ENCODE data around the gene NAGPA. TPM values are rescaled to one million over a fixed set of nuclear protein-coding genes. Genes with fewer than 3 reads are reported as not detected.

NAGPA gene
- polyA plus RNA-seq, 1 donor from 2014 or later, result 36.6 TPM

- Histone ChIP-seq H3K4me2 (ENCODE audit: low read length) (peak overlapping the region; percentile 70), H3K36me3 (ENCODE audit: insufficient read depth, low read length) (no peaks in the 10 kb centered on the region), H2AFZ (ENCODE audit: low read depth, low read length) (peak overlapping the region; percentile 80), H3K27me3 (ENCODE audit: insufficient read depth, low read depth, low read length) (no peaks in the 10 kb centered on the region), H3K27ac (ENCODE audit: low read length) (peak overlapping the region; percentile 77), H3F3A (ENCODE audit: insufficient read depth, low read length, poor library complexity, severe bottlenecking) (no peaks in the 10 kb centered on the region), H3K4me3 (ENCODE audit: low read length) (peak overlapping the region; percentile 73), H3K9ac (ENCODE audit: low read length) (peak overlapping the region; percentile 74), H3K9me2 (ENCODE audit: insufficient read depth, low read length) (no peaks in the 10 kb centered on the region), H4K20me1 (ENCODE audit: insufficient read depth) (no peaks in the 10 kb centered on the region), H3K9me3 (ENCODE audit: low read length) (no peaks in the 10 kb centered on the region), H3K79me2 (replicated peaks; ENCODE audit: insufficient read depth, low read length) (no peaks in the 10 kb centered on the region)
- TF ChIP-seq RAD21 (conservative IDR thresholded peaks at IDR 0.05) (no peak), EZH2 (IDR thresholded peaks at IDR 0.05; ENCODE audit: borderline replicate concordance, insufficient read depth, low read length, poor library complexity, severe bottlenecking) (no peak), SMC3 (conservative IDR thresholded peaks at IDR 0.05; ENCODE audit: poor library complexity) (no peak), EP300 (conservative IDR thresholded peaks at IDR 0.05; ENCODE audit: poor library complexity, severe bottlenecking) (no peak), MXI1 (conservative IDR thresholded peaks at IDR 0.05; ENCODE audit: poor library complexity, severe bottlenecking) (no peak), TAF1 (IDR thresholded peaks at IDR 0.05; ENCODE audit: low read depth) (no peak), POLR2AphosphoS5 (IDR thresholded peaks at IDR 0.05) (no peak), CTCF (IDR thresholded peaks at IDR 0.05; ENCODE audit: poor library complexity, severe bottlenecking) (no peak)
- TF ChIP-seq, protein P1, sequence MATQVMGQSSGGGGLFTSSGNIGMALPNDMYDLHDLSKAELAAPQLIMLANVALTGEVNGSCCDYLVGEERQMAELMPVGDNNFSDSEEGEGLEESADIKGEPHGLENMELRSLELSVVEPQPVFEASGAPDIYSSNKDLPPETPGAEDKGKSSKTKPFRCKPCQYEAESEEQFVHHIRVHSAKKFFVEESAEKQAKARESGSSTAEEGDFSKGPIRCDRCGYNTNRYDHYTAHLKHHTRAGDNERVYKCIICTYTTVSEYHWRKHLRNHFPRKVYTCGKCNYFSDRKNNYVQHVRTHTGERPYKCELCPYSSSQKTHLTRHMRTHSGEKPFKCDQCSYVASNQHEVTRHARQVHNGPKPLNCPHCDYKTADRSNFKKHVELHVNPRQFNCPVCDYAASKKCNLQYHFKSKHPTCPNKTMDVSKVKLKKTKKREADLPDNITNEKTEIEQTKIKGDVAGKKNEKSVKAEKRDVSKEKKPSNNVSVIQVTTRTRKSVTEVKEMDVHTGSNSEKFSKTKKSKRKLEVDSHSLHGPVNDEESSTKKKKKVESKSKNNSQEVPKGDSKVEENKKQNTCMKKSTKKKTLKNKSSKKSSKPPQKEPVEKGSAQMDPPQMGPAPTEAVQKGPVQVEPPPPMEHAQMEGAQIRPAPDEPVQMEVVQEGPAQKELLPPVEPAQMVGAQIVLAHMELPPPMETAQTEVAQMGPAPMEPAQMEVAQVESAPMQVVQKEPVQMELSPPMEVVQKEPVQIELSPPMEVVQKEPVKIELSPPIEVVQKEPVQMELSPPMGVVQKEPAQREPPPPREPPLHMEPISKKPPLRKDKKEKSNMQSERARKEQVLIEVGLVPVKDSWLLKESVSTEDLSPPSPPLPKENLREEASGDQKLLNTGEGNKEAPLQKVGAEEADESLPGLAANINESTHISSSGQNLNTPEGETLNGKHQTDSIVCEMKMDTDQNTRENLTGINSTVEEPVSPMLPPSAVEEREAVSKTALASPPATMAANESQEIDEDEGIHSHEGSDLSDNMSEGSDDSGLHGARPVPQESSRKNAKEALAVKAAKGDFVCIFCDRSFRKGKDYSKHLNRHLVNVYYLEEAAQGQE (IDR thresholded peaks at IDR 0.05; ENCODE audit: borderline replicate concordance), result no peak
Observed at GRCh38 chr16:5072334-5073278, 38.9 kb upstream of the NAGPA start.

DNA sequence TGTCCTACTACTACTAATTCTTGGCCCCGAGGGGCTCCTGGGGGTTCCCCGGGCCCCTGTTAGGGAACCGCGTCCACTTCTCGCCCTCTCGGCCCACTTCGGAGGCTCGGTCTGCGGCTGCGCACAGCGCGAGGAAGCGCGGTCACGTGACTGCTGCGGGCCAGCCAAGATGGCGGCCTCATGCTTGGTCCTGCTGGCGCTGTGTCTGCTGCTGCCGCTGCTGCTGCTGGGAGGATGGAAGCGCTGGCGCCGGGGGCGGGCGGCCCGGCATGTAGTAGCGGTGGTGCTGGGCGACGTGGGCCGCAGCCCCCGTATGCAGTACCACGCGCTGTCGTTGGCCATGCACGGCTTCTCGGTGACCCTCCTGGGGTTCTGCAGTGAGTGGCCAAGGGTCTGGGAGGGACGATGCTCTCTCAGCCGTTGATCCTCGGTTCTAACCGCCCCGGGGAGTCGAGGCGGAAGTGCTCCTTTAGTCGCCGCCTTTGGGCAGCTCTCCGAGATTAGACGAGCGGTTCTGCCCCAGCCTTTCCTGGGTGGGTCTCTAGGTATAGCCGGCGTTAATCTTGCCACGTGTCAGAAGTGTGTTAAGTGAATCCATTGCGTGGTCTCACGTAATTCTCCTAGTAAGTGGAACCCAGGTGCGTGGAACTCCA is 38.1 kb upstream of the NAGPA start, which contains the start of gene ALG1:
TSS of gene ALG1 (plus strand) at position 163 of the 653 bp plus-strand sequence. CDS start at position 170, 7 bp downstream.
- peak within 1 kb of the TSS; percentile 73 for H3K4me3 ChIP-seq (ENCODE audit: low read length)
- H3K27me3 ChIP-seq (ENCODE audit: insufficient read depth, low read depth, low read length), result no peaks in the 10 kb centered on the region
- peak within 1 kb of the TSS; percentile 80 for H2AFZ ChIP-seq (ENCODE audit: low read depth, low read length)
- H3K9me2 ChIP-seq (ENCODE audit: insufficient read depth, low read length), result no peaks in the 10 kb centered on the region
- H3K27ac ChIP-seq (ENCODE audit: low read length), result peak within 1 kb of the TSS; percentile 77
- peak within 1 kb of the TSS; percentile 74 for H3K9ac ChIP-seq (ENCODE audit: low read length)
- TF ChIP-seq CTCF (IDR thresholded peaks at IDR 0.05; ENCODE audit: poor library complexity, severe bottlenecking), result no peak
- peak; percentile 44 for TF ChIP-seq RAD21 (conservative IDR thresholded peaks at IDR 0.05)
- TF ChIP-seq EZH2 (IDR thresholded peaks at IDR 0.05; ENCODE audit: borderline replicate concordance, insufficient read depth, low read length, poor library complexity, severe bottlenecking), result no peak
- no peak for TF ChIP-seq SMC3 (conservative IDR thresholded peaks at IDR 0.05; ENCODE audit: poor library complexity)
- peak; percentile 45 for TF ChIP-seq EP300 (conservative IDR thresholded peaks at IDR 0.05; ENCODE audit: poor library complexity, severe bottlenecking)
- TF ChIP-seq POLR2AphosphoS5 (IDR thresholded peaks at IDR 0.05), result peak; percentile 97
- TF ChIP-seq, protein P1 (IDR thresholded peaks at IDR 0.05; ENCODE audit: borderline replicate concordance), result peak; percentile 88
- TF ChIP-seq TAF1 (IDR thresholded peaks at IDR 0.05; ENCODE audit: low read depth), result peak; percentile 97
- peak; percentile 96 for TF ChIP-seq MXI1 (conservative IDR thresholded peaks at IDR 0.05; ENCODE audit: poor library complexity, severe bottlenecking)
- H3K4me2 ChIP-seq (ENCODE audit: low read length), result peak within 1 kb of the TSS; percentile 70
- H3K9me3 ChIP-seq (ENCODE audit: low read length), result no peaks in the 10 kb centered on the region
- no peaks in the 10 kb centered on the region for H4K20me1 ChIP-seq (ENCODE audit: insufficient read depth)
- H3K36me3 ChIP-seq (ENCODE audit: insufficient read depth, low read length), result no peaks in the 10 kb centered on the region
- no peaks in the 10 kb centered on the region for H3K79me2 ChIP-seq (replicated peaks; ENCODE audit: insufficient read depth, low read length)
- no peaks in the 10 kb centered on the region for H3F3A ChIP-seq (ENCODE audit: insufficient read depth, low read length, poor library complexity, severe bottlenecking)
